Measurements from ENCODE around the gene GALNT15.

Gene GALNT15, protein sequence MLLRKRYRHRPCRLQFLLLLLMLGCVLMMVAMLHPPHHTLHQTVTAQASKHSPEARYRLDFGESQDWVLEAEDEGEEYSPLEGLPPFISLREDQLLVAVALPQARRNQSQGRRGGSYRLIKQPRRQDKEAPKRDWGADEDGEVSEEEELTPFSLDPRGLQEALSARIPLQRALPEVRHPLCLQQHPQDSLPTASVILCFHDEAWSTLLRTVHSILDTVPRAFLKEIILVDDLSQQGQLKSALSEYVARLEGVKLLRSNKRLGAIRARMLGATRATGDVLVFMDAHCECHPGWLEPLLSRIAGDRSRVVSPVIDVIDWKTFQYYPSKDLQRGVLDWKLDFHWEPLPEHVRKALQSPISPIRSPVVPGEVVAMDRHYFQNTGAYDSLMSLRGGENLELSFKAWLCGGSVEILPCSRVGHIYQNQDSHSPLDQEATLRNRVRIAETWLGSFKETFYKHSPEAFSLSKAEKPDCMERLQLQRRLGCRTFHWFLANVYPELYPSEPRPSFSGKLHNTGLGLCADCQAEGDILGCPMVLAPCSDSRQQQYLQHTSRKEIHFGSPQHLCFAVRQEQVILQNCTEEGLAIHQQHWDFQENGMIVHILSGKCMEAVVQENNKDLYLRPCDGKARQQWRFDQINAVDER

DNA sequence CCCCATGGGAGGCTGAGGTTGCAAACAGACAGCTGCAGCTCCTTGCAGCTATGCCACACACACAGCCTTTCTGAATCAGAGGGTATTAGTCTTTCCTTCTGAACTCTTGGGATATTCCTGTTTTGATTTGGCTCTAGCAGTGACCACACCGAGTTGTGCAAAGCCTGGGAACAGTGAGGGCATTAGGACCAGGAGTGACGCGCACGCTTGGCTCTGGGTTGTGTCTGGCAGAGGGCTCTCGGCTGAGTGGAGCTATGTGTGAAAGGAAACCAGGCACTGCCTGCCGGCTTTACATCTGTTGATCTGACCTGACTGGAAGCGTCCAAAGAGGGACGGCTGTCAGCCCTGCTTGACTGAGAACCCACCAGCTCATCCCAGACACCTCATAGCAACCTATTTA, at the start of gene GALNT15:
GALNT15 (plus strand) TSS at position 292 of the 400 bp plus-strand sequence. CDS start 472 bp downstream, outside the sequence.
- DNase-seq, result no peak

DNA sequence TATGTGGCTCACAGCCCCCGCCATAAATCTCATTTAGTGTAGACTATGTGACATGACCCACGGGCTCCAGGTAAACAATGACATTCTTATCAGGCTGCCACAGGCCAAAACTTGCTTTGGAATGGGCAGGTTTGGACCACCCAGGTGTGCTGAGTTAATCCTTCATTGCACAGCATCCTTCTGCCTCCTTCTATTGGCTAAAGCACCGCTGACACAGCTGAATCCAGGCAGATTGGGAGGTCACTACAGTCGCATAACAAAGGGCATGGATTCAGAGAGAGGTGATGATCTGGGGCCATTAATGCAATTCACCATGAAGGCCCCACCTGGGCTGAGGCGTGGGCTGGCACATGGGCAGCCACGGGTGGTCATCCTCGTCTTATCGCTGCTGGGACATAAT, 47.8 kb upstream of the GALNT15 start:
- DNase-seq, result no peak

DNA sequence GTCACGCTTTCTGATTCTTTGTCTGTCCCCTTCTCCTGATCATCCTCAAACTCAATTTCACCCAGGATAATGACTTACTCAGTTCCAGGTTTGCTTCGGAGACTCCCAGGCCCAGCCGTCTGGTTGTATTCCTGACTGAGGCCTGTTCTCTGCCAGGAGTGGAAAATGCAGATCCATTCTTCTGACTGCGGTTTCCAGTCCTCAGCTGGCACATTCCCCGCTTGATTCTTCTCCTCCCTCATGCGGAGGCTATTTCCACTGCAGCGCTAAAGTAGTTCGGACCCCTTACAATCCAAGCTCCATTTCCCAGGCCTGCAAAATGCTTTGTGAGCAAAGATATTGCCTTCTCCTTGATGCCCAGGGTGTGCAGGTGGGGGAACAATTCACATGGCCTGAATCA, 47.2 kb upstream of the GALNT15 start:
- no peak for DNase-seq

DNA sequence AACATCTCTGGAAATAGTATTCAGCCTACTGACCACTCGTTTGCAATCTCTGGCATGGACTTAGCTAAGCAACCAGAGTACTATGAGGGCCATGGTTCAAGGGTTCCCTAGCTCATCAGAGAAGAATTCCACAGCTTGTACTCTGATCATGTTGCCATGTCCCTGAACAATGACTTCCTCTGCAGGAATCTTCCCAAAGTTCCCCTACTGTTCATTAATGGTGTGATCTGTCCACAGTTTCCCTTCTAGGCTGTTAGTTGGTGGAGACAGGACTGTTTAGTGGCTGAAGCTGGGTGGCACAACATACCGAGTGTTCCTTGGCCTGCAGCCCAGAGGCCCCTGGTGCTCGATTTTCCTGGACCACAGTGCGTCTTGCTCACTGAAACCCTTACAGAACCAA, 44.4 kb upstream of the GALNT15 start:
- no peak for DNase-seq

DNA sequence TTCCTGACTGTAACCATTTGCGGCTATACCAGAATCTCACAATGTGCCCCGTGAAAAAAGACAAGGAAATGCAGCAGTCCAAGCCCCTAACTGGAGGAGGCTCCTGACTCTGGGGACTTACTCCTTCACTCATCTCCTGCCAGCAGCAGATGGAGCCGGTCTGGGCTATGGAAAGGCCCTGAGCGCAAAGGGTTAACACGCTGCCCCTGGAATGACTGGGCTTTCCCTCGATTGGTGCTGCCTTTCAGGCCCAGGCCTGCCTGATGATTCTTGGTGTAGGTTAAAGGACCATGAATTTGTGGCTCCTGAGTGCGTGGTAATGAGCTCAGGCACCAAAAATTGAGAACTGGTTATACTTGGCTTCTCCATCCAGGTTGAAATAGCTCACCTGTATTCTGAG, 42.3 kb upstream of the GALNT15 start:
- no peak for DNase-seq

DNA sequence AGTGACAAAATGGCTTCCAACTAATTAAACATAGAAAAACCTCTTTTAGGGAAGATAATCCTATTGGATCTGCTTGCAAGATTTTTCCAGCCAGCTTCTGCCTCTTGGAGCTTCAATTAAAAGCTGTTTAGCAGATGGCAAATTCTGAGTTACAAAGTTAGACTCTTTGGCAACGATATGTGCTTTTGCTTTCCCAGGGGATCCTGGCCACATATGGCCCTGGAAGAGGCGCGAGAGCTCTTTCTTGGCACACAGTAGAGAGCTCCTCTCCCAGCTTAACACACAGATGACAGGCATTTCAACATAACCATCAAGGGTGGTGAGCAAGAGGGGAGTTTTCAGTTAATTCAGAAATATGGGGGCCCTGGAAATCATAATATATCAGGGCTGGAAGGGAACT, 41.6 kb upstream of the GALNT15 start:
- no peak for DNase-seq

DNA sequence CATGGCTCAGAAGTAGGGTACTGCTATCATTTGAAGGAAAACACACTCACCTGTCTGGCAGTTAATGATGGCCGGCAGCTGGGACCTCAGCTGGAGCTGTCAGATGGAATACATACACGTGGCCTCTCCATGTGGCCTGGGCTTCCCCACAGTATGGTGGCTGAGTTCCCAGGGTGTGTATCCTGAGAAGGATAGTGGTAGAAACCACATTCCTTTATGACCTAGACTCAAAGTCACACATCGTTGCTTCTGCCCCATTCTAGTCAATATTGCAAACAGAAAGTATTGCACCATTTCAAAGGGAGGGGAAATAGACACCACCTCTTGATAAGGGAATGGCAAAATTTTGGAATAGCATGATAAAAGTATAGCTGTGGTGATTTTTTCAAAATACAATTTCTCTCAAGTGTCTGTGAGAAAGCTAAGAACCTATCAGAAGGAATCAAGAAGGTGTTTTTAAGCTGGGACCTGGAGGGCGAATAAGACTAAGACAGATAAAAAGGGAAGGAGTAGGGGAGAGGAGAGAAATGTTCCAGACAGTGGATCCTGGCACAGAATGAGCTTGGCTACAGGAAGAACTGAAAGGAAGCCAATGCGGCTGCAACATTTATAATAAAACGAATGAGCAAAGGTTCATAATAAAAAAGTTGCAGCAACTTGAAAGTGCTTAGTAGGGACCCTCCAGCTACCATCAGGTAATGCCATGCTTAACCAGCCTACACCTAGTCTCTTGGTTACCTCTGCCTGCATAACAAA, 40.1 kb upstream of the GALNT15 start:
- DNase-seq, result no peak

DNA sequence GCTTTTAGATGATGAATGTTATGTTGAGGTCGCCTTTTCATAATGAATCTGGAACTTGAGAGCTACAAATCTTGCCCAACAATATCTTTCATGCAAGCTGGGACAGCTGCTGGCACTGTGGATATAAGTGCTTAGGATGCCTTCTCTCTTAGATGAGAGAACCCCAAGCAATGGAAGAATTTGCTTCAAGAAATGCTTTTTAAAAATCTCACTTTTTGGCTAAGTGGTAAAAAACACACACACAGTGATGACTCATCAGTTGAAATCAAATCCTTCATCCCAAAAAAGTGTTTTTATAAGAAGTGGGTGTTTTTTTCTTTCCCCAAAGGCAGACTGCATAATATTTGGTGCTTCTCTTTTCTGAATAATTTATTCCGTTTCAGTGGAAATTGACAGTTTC, 38.4 kb upstream of the GALNT15 start:
- DNase-seq, result no peak

DNA sequence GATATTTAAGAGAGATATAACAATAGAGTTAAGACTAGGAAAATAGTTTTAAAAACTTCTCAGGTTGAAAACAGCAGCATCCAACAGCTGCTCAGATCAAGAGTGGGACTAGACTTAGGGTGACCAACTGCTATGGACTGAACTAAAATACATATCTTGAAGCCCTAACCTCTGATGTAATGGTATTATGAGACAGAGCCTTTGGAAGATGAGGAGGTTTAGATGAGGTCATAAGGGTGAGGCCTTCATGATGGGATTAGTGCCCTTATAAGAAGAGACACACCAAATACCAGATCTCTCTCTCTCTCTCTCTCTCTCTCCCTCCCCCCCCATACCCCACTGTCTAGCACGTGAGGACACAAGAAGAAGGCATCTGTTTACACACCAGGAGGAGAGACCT, 37.4 kb upstream of the GALNT15 start:
- DNase-seq, result no peak

DNA sequence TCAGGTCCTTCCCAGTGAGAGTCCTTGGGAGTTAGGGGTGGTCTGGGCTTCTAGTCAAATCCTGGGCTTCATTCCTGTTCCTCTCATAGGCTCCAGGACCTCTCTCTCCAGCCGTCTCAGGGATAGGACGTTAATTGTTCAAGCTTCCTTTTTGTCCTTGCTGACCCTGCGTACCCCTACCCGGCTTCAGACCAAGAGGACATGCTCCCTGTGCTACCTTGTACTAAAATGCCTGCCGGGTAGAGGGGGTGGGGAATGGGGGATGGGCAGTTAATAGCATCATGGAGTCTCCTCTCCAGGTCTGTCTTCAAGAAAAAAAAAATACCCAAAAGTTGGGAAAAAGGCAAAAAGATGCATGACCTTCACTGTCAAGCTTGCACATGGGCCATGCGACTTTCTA, 36.5 kb upstream of the GALNT15 start:
- DNase-seq, result no peak

DNA sequence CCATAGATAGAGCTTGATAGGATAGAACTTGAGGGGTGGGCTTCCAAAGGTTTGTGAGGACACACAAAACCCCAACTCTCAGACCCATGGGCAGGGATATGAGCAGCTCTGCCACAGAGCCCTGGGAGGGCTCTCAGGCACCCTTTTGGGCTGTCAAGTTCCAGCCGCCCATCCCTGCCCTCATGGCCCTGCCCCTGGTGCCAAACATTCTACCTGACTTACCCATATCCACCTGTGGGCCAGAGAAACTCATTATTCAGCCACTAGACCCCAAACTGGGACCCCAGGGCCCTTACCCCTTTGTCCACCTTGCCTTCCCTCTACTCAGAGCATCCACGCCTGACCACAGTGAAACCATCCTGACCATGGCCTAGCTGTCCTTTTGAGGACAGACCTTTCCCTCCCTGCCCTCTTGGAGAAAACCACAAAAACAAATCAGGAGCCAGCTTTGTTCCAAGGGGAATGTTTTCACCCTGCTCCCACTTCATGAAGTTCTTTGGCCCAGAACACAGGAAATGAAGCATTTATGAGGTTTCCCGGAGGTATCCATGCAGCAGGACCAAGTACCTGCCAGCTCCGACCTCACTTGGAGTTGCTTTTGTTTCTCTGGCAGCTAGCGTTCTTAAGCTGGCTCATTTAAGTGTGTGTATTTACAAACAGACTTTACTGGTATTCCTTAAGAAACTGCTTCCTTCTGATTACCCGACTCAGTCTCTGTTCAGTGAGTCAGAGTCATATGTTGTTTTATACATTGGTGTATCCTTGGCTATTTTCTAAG, 34.2 kb upstream of the GALNT15 start:
- DNase-seq, result no peak

DNA sequence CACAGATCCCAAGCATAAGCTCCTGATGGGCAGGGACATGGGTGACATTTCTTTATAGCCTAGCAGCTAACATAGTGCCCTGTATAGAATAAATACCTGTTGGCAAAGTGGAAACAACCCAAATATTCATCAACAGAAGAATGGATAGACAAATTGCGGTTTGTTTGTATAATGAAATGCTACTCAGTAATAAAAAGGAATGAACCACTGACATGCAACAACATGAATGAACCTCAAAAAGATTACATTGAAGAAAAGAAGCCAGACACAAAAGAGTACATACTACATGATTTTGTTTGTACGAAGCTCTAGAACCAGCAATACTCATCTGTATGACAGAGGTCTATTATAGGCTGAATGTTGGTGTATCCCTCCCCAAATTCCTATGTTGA, 33.6 kb upstream of the GALNT15 start:
- DNase-seq, result no peak

DNA sequence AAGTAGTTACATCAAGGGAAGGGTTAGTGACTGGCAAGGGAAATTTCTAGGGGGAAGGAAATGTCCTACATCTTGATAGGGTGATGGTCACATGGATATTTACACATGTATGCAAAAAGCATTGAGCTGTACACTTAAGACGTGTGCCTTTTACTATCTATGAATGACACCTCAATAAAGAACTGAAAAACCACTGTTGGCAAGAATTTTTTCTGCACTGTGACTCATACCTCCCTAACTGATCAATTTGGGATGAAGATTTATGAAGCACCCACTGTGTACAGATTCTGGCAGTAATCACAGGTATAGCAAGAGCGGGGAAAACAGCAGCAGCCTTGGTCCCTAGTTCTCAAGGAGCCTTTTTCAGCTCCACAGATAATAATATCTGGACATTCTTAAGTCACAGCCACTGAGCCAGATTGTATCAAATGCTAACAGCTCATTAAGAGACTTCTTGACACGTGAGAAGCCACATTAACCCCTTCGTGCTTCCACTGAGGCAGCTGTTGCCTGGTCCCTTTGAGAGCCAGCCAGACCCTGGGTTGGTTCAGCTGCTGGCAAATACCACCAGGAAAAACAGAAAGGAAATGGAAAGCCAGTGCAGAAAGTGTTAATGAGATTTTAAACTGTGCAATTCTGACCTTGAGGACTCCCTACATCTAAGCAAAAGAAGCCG, 32.0 kb upstream of the GALNT15 start:
- no peak for DNase-seq

DNA sequence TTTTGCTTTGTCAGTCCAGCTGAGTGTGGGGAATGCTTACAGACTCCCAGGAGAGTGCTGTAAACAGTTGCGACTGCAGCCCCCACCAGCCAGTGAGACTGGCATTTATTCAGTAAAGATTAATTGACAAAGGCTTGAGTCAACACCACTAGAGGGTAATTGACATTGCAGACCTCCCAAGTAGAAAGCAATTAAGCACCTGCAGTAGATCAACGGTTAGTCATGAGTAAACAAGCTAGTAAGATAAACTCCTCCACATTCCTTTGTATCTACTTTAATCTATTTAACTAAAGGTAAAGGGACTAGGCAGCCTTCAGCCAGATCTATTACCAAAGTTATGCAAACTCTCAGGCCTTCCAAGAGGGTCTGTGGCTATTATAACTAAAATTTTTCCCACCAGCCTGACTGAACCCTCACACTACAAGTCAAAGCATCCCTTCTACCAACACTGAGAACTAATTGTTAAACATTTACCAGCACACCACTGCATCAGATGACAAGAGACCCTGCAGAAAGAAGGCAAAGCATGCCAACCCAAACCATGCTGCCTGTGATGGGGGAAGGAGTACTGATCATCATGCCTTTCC, 30.5 kb upstream of the GALNT15 start:
- DNase-seq, result no peak

DNA sequence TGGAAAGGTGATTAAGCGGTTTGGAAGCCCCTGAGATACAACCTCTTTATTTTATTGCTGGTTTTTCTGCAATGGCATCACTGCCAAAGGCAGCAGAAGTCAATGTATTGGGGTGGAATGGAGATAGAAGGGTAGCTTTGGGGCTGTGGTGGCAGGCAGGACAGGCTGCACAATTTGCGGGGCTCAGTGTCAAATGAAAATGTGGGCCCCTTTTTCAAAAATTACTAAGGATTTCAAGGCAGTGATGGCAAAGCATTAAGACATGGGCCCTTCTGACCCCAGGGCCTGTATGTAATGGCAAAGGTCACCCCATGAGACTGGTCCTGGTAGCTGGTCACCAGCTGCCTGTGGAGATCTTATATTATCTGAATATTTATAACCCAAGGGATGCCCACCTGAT, 29.3 kb upstream of the GALNT15 start:
- DNase-seq, result no peak

DNA sequence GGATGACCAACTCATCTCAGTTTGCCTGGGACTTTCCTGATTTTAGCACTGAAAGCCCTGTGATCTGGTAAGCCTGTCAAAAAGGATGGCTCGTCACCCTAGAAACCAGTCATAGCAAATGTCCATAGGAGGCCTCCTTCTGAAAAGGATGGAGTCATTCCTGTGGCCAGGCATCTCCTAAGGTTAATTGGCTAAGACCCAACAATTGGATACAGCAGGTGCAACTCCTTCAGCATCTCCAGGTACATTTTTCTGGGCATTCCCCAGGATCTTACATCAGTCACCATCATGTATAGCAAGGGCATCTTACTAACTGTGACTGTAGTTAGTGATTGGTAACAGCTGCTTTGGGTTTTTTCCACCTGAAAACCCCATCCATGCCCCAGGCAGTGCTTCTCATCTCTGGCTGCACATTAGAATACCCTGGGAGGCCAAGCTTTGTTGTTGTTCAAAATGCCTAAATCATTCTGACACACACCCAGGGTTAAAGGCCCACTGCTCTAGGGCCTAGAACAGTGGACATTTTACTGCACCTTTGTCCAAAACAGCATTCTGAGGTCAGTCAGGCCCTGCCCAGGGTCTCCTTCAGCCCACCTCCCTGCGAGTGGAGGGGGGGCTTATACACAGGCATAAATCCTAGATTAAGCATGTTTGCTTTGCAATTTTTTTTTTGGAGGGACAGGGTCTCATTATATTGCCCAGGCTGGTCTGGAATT, 28.3 kb upstream of the GALNT15 start:
- DNase-seq, result no peak

DNA sequence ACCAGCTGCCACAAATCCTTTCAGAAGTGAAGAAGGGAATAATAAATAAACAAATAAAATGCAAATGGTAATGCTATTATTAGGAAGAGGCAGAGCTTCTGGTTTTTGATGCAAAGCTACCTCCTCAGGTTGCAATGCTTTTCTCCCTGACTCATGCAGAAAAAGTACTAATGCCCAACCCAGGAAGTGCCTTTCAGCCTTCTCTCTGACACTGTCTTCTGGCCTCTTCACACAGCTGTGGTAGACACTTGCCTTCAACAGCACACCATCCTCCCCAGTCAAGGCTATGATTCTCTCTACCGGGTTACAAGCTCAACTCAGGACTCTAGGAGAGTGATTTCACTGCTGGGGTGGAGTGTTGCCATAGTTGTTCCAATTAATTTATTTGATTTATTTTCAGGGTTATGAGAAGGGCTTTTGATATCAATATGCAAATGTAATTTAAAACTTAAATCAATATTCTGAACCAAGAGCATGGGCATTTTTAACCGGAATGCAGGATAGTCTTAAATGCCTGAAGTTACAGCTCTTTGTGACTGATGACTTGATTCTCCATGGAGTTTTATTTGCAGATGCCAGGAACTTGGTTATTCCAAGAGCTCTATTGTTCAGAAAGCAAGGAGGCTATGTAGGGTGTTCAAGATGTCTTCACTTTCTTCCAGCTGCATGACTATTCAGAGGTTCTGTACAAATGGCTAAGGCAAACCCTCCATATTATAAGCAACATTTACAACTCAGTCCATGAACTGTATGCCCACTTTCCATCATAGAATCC, 27.1 kb upstream of the GALNT15 start:
- DNase-seq, result no peak

DNA sequence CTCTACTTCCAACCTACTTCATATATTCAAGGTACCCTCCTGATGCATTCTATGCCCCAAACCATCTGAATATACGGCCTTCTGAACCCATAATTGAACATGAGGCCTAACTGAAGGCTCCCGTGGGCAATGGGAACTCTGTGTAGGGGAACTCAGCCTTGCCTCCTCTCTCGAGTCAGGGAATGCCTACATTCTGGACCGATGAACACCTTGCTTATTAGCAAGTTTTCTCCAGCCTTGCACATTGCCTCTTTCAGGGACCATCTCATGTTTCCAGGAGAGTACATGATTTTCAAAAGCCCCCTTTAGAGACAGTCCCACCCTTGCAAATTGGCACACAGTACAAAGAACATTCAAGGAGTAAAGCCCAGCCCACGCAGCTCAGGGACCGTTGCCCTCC, 26.3 kb upstream of the GALNT15 start:
- DNase-seq, result no peak

DNA sequence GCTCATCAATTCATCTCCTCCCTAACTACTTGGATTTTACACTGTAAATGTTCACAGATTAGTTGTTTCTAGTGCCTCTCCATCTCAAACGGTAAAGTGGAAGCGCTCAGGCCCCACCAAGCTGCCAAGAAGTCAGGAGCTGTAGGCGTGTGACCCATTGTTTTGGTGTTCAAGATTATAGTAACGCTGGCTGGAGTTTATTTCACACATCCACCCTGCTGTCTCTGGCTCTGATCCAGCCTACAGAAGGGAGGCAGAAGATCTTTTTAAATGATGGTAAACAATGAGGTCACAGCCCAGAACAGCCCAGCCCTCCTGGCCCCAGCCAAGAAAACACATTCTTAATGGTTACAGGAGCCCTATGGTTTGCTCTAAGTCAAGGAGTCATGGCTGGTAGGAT, 25.7 kb upstream of the GALNT15 start:
- no peak for DNase-seq

DNA sequence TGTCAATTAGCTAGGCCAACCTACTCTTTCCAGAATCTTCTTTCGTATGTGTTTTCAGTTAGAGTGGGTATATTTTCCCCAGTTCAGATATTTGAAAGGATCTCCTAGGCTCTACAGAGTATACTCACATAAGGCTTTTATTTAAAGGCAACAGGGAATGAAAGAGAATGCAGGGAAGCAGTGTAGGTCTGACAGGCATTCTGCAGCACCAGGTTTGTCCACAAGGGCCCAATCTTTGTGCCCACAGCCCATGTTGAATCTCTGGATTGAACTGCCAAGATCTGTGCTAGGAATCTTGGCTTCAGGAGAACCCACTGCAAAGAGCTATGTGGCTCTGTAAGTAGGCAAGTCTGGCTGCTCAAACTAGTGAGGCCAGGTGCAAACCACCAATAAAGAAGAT, 24.2 kb upstream of the GALNT15 start:
- no peak for DNase-seq

DNA sequence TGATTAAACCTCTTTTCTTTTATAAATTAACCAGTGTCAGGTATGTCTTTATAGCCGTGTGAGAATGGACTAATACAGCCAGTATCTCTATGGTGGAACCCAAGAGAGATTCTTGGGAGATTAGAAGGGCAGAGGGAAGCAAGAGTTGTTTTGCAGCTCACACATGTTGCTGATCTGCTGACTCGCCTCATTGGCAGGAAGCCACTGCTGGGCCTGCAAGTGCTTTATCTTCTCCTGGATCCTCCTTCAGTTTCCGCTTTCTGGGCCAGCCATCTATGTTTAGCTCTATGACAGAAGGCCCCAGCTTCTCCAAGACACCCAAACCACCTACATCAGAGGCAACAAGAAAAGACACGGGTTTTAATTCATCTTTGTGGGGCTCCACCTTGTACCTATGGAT, 23.4 kb upstream of the GALNT15 start:
- no peak for DNase-seq
